ENCODE data around the gene NUDT11. TPM values are rescaled to one million over a fixed set of nuclear protein-coding genes. Genes with fewer than 3 reads are reported as not detected.
"Not testable (repeated sequence)": the region's sequence is repeated elsewhere in the genome, so short reads cannot be mapped to it uniquely, and the experiment has no call there.

NUDT11 gene
- under 1 TPM; 0.60 to 0.73 TPM for total RNA-seq

DNA sequence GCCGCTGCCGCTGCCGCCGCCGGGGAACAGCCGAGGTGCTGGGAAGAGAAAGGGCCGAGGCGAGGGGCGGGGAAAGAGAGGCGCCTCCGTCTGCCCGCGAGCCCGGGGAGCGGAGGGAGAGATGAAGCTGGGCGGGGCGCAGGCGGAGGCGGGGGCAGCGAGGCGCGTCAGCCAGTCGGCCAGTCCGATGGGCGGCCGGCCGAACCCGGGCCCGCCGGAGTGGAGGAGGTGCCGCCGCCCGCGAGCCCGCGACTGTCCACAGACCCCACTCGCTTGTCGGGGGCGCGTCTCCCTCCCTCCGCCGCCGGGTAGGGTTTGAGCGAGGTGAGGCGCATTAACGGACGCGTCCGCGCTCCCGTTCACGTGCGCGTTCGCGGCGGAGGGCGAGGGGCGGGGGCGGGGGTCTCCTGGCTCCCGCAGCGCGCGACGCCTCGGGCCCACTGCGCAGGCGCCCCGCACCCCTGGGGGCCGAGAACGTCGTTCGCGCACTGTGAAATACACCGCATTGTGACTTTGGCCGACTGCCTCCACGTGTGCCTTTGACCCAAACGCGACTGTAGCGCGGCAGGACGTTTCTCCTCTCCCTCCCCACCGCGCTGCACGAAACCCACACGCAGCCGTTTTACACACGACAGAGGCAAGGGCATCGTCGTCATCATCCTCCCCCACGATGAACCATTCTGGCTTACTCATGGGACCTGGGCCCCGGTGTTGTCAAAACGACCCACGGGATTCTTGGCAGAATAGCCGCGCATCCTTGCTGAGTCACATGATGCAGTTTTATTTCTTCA is at the start of gene NUDT11:
TSS of gene NUDT11 (minus strand) at position 92 of the 791 bp plus-strand sequence. CDS start 148 bp downstream, outside the sequence.
- Mint-ChIP-seq H3K4me1 (peaks cover 12% of the 10 kb centered on the region), H3K36me3 (ENCODE audit: low read depth) (no peaks in the 10 kb centered on the region), H3K4me3 (peak within 1 kb of the TSS; percentile 79), H3K27me3 (peaks cover 17% of the 10 kb centered on the region), H3K9me3 (no peaks in the 10 kb centered on the region), H3K27ac (no peak within 1 kb of the TSS)
- peak; percentile 51 for DNase-seq
- ChIA-PET CTCF (interaction anchor here (1.5 kb wide), 1 partner anchor 9 kb away, joined by 3 read pairs; no protein-coding TSS in a partner anchor), POLR2A (no interaction called here)

DNA sequence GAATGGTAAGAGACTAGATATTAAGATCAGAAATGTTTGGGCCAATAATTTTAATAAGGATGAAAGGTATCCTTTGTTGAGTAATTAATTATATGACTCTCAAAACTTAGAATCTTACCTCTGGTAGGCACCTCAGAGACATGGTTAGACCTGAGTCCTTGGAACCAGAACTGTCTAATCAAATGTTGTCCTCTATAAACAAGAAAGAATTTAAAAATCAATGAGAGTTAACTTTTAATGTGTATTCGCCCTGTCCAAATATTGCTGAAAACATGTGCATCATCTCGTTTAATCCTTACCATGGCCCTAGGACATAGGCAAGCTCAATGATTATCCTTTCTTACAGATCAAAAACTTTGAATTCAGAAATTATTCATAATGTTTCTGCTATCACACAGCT is 24.0 kb upstream of the NUDT11 start:
- Mint-ChIP-seq H3K4me1 (no peaks in the 10 kb centered on the region), H3K27ac (no peak overlapping the region), H3K27me3 (peaks cover under 1% of the 10 kb centered on the region), H3K9me3 (no peaks in the 10 kb centered on the region), H3K36me3 (ENCODE audit: low read depth) (no peaks in the 10 kb centered on the region), H3K4me3 (no peak overlapping the region)
- ChIA-PET POLR2A (no interaction called here), CTCF (no interaction called here)
- no peak for DNase-seq

DNA sequence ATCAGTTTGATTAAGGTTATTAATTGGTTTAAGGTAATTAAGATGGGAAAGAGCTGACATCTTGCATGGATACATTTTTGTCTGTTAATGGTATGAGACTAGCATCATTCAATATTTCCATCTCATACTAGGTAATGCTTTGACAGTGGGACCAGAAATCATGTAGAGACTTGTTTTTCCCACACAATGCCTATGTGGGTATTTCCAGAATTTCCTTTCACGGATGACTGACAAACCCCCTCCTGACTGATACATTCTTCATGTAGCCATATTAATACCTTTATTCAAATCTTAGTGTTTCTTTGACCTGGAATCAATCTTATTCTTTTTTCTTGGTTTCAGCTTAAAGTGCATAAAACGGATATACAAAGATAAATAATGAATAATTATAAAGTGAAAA is 22.7 kb upstream of the NUDT11 start:
- DNase-seq; H3K4me3 Mint-ChIP-seq; CTCF ChIA-PET; H3K9me3 Mint-ChIP-seq; H3K36me3 Mint-ChIP-seq (ENCODE audit: low read depth); H3K27ac Mint-ChIP-seq; H3K27me3 Mint-ChIP-seq; H3K4me1 Mint-ChIP-seq; POLR2A ChIA-PET: not testable (repeated sequence)

DNA sequence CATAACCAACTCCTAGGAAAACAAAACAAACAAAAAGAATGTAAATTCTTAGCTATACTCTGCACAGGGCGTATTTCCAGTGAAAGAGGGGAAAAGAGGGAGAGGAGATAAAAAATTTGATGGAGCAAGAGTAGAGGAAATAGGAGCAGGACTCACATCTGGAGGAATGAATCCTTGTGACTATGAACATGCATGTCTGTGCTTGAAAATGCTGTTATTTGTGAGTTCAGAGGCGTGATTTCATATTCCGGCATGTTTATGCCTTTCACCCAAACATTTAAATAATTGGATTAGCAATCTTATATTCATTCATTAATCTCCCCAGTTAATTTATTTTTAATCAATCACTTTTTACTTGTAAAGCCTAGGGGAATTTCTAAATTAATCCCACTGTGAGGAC is 11.2 kb upstream of the NUDT11 start:
- Mint-ChIP-seq H3K36me3 (ENCODE audit: low read depth) (no peaks in the 10 kb centered on the region), H3K4me3 (no peak overlapping the region), H3K9me3 (no peaks in the 10 kb centered on the region), H3K27ac (no peak overlapping the region), H3K27me3 (peaks cover 2% of the 10 kb centered on the region), H3K4me1 (no peaks in the 10 kb centered on the region)
- ChIA-PET POLR2A (no interaction called here), CTCF (no interaction called here)
- DNase-seq: no peak

DNA sequence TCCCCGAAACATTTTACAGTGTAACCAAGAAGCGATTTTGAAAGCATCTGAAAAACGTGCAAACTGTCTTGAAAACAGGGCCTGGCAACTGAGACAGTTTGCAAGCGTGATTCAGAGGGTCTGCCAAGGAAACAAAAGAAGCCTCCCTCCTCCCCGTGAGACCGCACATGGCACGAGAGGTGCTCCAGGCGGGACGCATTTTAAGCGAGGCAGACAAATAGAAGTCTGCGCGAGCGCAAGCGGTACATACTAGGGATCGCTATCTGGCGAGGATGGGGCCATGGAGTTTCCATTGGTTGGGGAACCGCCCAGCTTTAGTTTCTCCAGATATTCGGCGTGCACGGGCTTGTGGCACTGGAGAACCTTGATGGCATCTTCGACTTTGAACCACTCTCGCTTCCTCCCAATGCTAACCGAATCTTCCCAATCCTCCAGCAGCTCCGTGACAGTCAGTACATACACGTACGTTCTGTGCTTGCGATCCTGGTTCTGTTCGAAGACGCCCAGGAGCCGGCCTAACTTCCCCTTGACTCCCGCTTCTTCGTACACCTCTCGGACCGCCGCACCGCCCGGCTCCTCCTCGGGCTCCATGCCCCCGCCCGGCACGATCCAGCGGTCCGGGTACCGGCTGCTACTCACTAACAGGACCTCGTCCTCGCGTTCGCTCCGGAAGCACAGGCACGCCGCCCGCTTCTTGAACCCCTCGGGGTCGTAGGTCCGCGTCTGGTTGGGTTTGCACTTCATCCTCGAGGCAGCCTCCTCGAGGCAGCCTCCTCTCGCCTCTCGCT is 497 bp downstream of the NUDT11 start:
- H3K27ac Mint-ChIP-seq; POLR2A ChIA-PET; DNase-seq; H3K36me3 Mint-ChIP-seq (ENCODE audit: low read depth); H3K9me3 Mint-ChIP-seq: not testable (repeated sequence)
- Mint-ChIP-seq H3K4me1 (peaks cover 12% of the 10 kb centered on the region), H3K27me3 (peaks cover 17% of the 10 kb centered on the region), H3K4me3 (peak overlapping the region; percentile 79)
- CTCF ChIA-PET: interaction anchor here (1.5 kb wide), 1 partner anchor 8 kb away, joined by 3 read pairs; no protein-coding TSS in a partner anchor

DNA sequence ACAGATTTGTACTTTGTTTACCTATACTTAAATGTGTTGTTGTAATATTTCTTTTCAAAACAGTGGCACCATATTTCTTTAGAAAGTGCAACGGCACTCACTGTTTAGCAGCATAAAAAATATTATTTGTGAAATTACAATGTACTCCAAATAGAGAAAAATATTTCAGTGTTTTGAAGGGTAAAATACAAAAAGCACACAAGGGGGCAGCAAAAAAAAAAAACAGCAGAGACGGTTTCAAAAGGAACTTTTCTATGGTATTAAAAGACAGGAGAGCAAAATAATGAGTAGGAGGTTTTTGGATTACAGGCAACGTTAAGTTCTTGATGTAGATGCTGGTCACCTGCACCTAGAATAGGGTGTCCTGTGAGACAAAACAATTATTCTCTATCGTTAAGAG is 2.0 kb downstream of the NUDT11 start:
- H3K27ac Mint-ChIP-seq: no peak overlapping the region
- DNase-seq: no peak
- no peak overlapping the region for H3K4me3 Mint-ChIP-seq
- CTCF ChIA-PET: no interaction called here
- H3K36me3 Mint-ChIP-seq (ENCODE audit: low read depth): no peaks in the 10 kb centered on the region
- peaks cover 12% of the 10 kb centered on the region for H3K4me1 Mint-ChIP-seq
- no peaks in the 10 kb centered on the region for H3K9me3 Mint-ChIP-seq
- POLR2A ChIA-PET: no interaction called here
- H3K27me3 Mint-ChIP-seq: peaks cover 15% of the 10 kb centered on the region

DNA sequence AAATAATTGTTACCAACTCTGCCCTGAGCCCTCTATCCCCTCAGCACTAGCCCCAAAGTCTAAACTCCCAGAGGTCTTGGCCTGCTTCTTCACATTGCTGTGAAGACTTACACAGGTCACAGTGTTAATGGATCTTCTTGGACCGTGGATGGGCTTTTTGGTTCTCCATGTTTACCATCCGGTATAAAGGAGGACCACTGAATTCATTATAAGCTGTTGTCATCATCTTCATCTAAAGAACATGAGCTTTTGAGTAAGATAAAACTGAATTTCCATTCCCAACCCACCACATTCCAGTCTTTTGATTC is 8.5 kb downstream of the NUDT11 start:
- no peak overlapping the region for H3K4me3 Mint-ChIP-seq
- no peaks in the 10 kb centered on the region for H3K36me3 Mint-ChIP-seq (ENCODE audit: low read depth)
- H3K27ac Mint-ChIP-seq: no peak overlapping the region
- CTCF ChIA-PET: interaction anchor here (0.7 to 1.8 kb wide), 4 partner anchors 8 to 125 kb away, joined by 3 to 7 read pairs (median 4); partner anchors contain the start of gene NUDT11
- H3K9me3 Mint-ChIP-seq: no peaks in the 10 kb centered on the region
- H3K4me1 Mint-ChIP-seq: no peaks in the 10 kb centered on the region
- DNase-seq: no peak
- H3K27me3 Mint-ChIP-seq: no peaks in the 10 kb centered on the region
- POLR2A ChIA-PET: no interaction called here

DNA sequence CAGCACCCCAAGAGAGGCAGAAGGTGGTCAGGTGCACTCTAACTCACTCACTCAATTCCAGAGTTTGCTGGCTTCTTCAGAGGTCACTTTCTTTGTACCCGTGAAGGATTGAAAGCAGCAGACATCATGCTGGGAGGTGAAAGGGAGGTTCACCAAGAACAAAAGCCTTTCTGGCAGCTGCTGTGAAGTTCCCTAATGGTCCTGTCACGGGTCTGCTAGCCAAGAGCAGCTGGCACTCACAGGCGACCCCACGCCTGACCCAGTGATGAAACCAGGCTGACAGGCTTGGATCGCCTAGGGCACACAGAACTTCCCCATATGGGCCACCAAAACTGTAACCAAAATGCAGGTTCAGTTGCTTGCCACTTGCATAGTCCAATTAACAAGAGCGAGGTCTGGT is 11.8 kb downstream of the NUDT11 start:
- Mint-ChIP-seq H3K27me3 (no peaks in the 10 kb centered on the region), H3K9me3 (no peaks in the 10 kb centered on the region), H3K4me1 (no peaks in the 10 kb centered on the region), H3K4me3 (no peak overlapping the region), H3K36me3 (ENCODE audit: low read depth) (no peaks in the 10 kb centered on the region), H3K27ac (no peak overlapping the region)
- no peak for DNase-seq
- ChIA-PET CTCF (no interaction called here), POLR2A (no interaction called here)

DNA sequence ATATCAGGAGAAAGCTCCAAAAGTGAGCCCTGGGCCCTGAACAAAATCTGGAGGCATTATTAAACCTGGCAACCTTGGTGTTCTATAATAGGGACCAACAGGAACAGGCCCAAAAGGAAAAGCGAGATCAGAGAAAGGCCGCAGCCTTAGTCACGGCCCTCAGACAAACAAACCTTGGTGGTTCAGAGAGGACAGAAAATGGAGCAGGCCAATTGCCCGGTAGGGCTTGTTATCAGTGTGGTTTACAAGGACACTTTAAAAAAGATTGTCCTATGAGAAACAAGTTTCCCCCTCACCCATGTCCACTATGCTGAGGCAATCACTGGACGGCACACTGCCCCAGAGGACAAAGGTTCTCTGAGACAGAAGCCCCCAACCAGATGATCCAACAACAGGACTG is 14.0 kb downstream of the NUDT11 start:
- H3K27ac Mint-ChIP-seq; H3K36me3 Mint-ChIP-seq (ENCODE audit: low read depth); H3K4me1 Mint-ChIP-seq; DNase-seq; H3K4me3 Mint-ChIP-seq; POLR2A ChIA-PET; H3K9me3 Mint-ChIP-seq; CTCF ChIA-PET; H3K27me3 Mint-ChIP-seq: not testable (repeated sequence)

DNA sequence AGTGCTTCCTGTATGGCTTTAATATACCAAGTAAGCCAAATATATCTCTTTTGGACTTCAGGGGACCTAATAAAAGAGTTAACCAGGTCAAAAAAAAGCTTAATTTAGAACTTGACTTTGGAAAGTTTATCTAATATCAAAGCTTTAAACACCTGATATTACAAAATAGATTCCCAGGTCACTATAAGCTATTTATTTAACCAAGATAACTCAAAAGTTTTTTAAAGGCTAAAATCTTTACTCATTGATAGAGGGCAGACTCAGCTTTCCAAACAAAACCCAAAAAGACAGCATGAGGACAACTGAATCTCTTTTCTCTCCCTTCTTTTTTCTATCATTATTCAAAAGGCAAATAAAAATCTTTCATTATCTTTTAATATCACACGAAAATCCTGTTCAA is 19.5 kb downstream of the NUDT11 start:
- H3K9me3 Mint-ChIP-seq: no peaks in the 10 kb centered on the region
- no peak for DNase-seq
- no peaks in the 10 kb centered on the region for H3K4me1 Mint-ChIP-seq
- no peak overlapping the region for H3K4me3 Mint-ChIP-seq
- no peaks in the 10 kb centered on the region for H3K27me3 Mint-ChIP-seq
- ChIA-PET POLR2A (no interaction called here), CTCF (interaction anchor here (1.0 kb wide), 1 partner anchor 16 kb away, joined by 3 read pairs; no protein-coding TSS in a partner anchor)
- H3K27ac Mint-ChIP-seq: no peak overlapping the region
- H3K36me3 Mint-ChIP-seq (ENCODE audit: low read depth): no peaks in the 10 kb centered on the region

DNA sequence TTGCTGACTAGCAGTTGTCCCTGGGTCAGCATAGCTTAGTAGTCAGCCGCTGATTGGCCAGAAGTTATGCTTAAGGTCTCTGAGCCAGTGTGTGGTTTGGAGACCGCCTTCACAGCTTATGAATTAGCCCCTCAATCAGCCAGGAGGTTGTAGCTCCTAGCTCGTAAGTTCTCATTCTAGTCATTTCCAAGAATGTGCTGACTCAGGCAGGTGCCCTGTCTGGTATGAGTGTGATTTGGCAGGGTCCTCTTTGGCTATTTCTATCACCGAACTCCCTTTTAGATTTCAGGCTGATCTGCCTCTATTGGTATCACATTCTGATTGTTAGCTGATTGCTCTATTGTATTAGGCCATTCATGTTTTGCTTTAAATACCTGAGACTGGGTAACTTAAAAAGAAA is 33.1 kb downstream of the NUDT11 start:
- no peaks in the 10 kb centered on the region for H3K36me3 Mint-ChIP-seq (ENCODE audit: low read depth)

DNA sequence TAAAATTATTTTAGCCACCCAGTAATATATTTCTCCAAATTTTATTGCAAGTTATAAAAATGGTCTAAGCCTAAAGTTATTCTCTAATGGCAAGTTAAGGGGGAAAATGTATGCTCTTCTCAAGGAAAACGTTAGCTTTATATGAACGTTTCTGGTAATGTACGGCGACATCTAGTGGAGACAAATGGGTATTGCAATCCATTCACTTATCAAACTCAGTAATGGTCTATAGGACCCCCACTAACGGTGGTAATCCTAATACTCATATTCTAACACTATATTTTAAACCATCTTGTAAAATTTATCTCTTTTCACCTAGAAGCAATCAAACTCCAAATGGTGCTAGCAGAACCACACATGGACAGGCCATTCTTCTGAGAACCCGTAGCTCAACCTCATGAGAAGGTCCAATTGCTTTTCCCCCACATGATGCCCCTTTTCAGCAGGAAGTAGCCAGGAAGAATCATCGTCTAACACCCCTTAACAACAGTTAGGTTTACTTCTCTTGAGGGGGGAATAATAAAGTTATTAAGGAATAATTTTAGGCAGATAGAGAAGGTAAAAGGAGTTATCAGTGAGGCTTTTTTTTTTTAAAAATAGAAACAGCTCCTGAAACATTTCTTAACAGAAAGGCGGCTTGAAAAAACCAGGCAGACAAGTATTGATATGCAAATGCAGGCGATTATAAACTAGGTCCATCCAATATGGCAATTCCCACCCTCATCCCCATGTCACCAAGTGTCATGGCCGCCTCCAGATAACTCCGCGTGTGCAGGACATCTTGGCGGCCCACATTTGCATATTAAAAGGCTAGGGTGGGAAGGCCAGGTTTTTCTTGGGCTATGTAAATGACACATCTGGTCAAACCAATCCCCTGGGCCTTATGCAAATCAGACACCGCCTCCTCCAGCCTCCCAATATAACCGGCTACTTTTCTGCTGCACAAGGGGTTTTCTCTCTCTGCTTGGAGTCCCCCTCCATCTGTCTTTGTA is 35.0 kb downstream of the NUDT11 start:
- Mint-ChIP-seq H3K36me3 (ENCODE audit: low read depth) (no peaks in the 10 kb centered on the region), H3K27ac (no peak overlapping the region), H3K4me1 (no peaks in the 10 kb centered on the region), H3K9me3 (no peaks in the 10 kb centered on the region), H3K27me3 (no peaks in the 10 kb centered on the region), H3K4me3 (no peak overlapping the region)
- ChIA-PET POLR2A (no interaction called here), CTCF (interaction anchor here (0.8 to 3.3 kb wide), 9 partner anchors 9 to 132 kb away, joined by 3 to 17 read pairs (median 3); no protein-coding TSS in a partner anchor)
- no peak for DNase-seq

More for the DNA sequence above, 33.1 kb downstream of the NUDT11 start:
- ChIA-PET POLR2A (no interaction called here), CTCF (no interaction called here)
- Mint-ChIP-seq H3K27ac (no peak overlapping the region), H3K4me1 (no peaks in the 10 kb centered on the region), H3K27me3 (no peaks in the 10 kb centered on the region), H3K9me3 (no peaks in the 10 kb centered on the region), H3K4me3 (no peak overlapping the region)
- DNase-seq: no peak

DNA sequence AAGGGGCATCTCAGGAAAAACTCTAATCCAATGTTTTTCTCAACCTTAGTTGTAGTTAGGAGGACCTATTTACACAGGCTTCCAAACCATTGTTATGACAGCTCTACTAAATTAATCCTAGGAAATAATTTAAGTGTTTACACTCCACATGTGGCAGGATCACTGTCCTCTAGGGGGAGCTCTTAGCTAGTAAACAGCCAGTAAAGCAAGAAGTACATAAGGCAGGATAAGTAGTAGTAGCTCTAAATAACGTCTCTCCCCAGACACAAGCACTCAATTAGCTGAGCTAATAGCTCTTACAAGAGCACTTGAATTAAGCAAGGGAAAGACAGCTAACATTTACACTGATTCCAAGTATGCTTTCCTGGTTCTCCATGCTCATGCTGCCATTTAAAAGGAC is 37.3 kb downstream of the NUDT11 start:
- no peak overlapping the region for H3K4me3 Mint-ChIP-seq
- no peaks in the 10 kb centered on the region for H3K27me3 Mint-ChIP-seq
- DNase-seq: no peak
- H3K27ac Mint-ChIP-seq: no peak overlapping the region
- no peaks in the 10 kb centered on the region for H3K36me3 Mint-ChIP-seq (ENCODE audit: low read depth)
- CTCF ChIA-PET: interaction anchor here (0.8 to 3.3 kb wide), 7 partner anchors 11 to 1536 kb away, joined by 3 to 17 read pairs (median 4); no protein-coding TSS in a partner anchor
- POLR2A ChIA-PET: no interaction called here
- no peaks in the 10 kb centered on the region for H3K4me1 Mint-ChIP-seq
- H3K9me3 Mint-ChIP-seq: no peaks in the 10 kb centered on the region
